Activated CD4-positive, alpha-beta T cell treated with anti-CD3 and anti-CD28 coated beads, Interleukin-2, amount 50 U/mL, for 16 hours (primary cell): ENCODE measurements around the gene GALNS.
"Not testable (repeated sequence)": the region's sequence is repeated elsewhere in the genome, so short reads cannot be mapped to it uniquely, and the experiment has no call there.

Source experiments
- DNase-seq: peaks from one replicate; pipeline ENCODE4 v3.0.0-alpha.2; 2020

GALNS gene

DNA sequence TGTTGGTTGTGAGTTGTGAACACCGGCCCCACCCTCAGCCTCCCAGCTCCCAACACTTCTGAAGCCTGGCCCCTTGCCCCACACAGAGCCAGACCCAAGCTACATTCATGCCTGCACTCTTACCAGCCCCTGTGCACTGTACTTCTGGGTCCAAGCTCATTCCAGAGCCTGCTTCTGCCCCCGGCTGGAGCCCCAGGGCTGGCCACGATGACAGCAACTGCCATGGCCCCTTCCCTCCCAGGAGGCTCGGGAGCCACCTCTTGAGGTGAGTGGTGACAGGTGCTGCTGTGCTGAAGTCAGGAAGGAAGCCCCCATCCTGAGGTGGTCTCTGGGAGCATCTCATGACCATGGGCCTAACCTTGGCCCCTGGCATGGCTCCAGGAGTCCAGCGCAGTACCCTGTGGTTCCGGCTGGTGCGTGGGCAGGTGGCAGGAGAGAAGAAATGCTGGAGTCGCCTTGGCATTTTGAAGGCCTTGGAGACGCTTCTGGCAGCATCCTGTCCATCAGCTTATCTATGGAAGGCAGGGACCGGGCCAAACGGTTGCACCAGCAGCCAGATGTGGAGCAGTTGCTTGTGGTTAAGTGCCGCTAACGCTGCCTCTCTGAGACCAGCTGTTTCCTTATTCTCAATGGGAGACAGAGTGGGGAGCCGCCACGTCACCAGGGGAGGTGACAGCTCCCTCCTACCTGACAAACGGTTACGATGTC, 57.0 kb downstream of the GALNS start:
- DNase-seq = no peak

- no peak for DNase-seq
Measured at GRCh38 chr16:88798772-88799455, 57.8 kb downstream of the GALNS start.

DNA sequence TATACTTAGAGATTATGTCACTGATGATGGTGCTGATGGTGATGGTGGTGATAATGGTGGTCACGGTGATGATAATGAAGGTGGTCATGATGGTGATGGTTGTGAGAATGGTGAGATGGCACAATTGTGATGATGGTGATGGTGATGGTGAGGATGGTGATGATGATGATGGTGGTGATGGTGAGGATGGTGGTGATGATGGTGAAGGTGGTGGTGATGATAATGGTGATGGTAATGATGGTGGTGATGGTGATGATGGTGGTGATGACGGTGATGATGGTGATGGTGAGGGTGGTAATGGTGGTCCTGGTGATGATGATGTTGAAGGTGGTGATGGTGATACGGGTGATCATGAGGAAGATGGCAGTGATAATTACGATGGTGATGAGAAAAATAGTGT, 58.7 kb downstream of the GALNS start:
- DNase-seq = no peak

DNA sequence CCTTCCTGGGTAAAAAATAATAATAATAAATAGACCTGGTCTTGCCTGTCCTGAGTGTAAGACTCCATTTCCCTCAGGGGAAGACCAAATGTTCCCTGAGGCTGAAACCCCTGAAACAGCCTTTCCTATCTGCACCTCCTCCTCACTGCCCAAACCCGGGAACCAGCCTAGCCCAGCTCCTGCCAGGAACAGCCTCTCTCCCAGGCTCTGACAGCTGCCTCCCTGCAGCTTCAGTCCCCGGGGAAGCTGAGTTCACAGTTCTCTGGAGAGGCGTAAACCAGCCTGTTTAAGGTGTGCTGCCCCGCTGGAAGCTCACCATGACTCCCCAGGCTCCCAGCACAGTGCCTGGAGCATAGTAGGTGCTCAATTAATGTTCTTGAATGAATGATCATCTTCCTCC, 60.5 kb downstream of the GALNS start:
- no peak for DNase-seq

DNA sequence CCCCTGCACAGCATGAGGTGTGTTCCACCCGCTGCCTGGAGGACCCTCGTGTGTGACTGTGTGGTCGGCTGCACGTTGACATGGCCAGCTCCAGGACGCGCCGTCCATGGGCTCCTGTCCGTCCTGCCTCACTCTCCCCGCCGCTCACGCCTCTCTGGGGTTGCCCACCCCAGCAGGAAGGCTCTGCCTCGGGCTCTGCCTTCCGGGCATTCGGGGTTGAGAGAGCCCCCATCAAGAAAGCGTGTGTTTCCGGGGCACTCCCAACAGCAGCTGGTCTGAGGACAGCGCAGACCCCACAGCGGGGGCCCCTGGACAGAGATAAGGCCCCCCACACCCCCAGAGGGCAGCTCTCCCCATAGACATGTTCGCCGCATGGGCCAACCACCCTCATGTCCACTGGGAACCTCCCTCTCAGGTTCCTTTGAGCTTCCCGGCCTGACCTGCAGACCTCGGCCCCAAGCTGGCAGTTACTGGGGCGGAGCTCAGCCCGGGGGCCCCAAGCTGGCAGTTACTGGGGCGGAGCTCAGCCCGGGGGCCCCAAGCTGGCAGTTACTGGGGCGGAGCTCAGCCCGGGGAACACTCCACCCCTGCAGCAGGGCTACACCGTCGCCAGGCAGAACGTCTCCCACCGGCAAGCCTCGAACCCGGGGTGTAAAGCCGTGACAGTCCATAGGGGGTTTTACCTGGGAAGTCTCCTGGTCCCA, 63.3 kb downstream of the GALNS start:
- no peak for DNase-seq

DNA sequence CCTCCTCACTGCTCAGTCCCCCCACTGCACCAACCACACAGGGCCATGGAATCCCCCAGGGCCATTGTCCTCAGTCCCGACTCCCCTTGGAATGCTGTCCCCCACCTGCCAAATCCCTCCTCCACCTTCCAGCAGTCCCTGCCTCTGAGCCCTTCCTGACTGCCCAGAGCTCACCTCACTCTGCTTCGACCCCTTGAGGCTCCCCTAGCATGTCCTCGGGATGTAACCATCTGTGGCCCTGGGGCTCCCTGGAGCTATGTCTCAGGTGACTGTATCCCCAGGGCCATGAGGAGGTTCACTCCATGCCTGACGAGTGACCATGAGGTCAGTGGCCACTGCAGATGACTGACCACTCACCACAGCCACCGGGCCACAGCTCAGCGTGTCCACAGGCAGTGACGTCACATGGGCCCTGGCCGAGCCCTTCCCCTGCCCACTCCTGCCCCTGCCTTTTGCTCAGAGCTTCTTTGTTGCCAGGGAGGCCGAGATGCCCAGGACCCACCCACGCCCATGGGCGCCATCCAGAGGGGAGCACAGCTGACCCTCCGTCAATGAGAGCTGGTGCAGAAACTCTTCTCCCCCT, 64.0 kb downstream of the GALNS start:
- no peak for DNase-seq

GRCh38 chr16:88792078-88792550, 64.6 kb downstream of the GALNS start:
- DNase-seq = no peak

- DNase-seq = peak; percentile 74
Measured at GRCh38 chr16:88790312-88791211, 66.2 kb downstream of the GALNS start.

GRCh38 chr16:88789594-88789993, 67.2 kb downstream of the GALNS start:
- no peak for DNase-seq

DNA sequence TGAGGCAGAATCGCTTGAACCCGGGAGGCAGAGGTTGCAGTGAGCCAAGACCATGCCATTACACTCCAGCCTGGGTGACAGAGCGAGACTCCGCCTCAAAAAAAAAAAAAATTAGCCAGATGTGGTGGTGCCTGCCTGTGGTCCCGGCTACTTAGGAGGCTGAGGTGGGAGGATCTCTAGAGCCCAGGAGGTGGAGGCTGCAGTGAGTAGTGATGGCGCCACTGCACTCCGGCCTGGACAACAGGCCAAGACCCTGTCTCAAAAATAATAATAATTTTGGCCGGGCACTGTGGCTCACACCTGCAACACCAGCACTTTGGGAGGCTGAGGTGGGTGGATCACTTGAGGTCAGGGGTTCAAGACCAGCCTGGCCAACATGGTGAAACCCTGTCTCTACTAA, 68.0 kb downstream of the GALNS start:
- not testable (repeated sequence) for DNase-seq

- no peak for DNase-seq
Measured at GRCh38 chr16:88787579-88788314, 69.0 kb downstream of the GALNS start.

DNA sequence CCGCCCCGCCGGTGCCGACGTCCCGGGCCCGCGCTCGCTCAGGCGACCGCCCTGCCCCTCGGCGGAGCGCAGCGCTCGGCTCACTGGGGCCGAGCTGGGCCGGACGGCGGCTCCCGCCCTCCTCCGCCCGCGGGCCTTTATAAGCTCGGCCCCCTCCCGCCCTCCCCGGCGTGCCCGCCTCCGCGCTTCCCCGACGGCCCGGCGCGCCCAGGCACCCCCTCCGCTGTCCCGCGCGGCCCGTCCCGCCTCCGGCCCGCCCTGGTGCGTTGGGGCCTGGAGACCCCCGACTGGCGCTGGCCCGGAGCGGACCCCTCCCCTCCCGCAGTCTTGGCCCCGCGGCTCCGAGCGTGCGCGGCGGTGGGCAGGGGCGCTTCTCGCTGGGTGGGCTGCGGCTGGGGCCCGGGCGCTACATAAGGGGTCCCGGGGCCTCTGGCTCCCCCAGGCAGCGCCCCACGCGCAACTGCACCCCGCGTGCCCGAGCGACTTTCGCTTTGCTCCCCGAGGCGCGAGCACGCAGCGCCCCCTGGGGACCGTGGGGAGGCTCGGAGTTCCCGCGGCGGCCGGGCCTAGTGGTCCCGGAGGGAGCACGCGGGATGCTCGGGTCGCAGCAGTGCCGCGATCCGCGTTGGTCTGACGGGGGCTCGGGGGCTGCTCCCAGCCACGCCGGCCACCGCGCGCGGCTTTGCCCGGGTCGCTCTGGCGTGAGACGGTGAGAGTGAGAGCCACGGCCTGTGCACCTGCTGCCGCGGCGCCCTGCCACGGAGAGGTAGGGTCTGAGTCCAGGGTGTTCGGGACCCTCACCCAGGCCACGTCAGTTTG, 71.4 kb downstream of the GALNS start, which contains the start of gene PIEZO1:
TSS of gene PIEZO1 (minus strand) at position 115 of the 819 bp plus-strand sequence. CDS start 256 bp downstream, outside the sequence.
- peak; percentile 75 for DNase-seq

DNA sequence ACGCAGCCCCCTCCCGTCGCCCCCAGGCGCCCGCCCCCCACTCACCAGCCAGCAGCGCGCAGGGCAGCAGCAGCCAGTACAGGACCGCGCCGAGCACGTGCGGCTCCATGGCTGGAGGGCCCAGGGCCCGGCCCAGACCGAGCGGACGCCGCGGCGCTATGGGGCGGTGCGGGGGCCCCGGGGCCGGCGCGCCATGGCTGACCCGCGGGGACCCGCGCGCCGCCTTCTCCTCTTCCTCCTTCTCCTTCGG, 72.0 kb downstream of the GALNS start:
- no peak for DNase-seq

GRCh38 chr16:88784074-88784855, 72.5 kb downstream of the GALNS start:
- DNase-seq = peak; percentile 58

DNA sequence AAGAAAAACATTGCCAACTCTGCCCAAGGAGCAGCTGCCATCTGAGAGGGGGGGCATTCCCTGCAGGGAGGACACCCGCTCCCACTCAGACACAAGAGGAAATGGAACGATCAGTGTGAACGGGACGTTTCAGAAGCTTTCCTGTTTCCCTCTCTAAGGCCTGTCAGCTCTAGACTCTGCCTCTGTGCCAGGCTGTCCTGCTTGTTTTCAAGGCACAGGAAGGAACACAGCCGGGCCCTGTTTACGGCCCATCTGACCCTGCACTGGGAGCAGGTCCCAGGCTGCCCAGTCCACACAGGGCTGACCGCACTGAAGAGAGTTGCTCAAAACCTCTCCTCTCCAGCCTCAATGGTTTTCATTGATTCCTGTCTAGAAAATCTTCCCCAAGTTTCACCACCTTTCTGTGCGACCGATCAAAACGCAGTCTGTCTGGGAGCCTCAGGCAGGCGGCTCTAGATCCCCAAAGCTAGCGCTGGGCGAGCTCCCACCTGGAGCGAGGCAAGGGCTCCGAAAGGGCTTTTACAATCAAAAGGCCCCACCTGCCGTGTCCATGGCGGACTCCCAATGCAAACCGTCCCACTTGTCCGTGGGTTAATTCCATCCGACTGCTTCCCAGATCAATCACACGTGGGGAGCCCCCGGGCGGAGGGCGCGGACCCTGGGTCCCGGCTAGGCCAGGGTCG, 73.2 kb downstream of the GALNS start:
- DNase-seq = no peak

DNA sequence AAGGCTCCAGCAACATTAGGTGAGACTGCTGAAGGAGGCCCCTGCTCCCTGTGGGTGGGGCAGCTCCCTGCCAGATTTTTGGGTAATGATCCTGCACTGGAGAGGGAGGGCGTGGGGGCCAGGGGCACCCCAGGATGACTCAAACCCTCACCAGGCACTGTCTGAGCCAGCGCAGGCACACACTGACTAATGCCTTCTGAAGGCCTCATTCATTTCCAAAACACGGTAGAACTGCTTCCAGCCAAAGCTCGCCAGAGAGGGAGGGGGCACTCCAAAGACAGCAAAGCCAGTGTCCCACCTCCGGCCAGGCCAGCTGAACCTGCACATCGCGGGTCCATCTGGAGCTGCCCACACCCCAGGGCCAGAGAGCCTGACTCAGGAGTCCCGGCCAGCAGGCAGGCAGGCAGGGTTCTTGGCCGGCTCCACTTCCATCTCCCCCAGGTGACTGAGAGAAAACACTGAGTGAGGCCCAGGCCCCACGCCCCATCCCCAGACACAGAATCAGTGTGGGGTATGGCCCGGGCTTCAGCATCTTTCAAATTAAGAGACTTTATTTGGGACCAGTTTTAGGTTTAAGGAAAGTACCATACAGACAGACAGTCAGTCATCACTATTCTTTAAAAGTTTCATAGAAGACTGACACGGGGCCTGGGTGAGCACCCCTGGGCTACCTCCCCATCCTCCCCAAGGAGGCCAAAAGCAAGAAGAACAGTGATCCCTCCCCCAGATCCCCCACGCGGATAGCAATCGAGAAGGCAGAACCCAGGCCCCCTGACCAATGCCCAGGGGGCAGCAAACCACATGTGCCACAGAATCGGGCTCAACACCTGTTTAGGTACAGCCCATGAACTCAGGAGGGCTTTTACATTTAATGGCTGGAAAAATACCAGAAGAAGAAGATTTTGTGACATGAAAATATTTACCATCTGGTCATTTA, 74.0 kb downstream of the GALNS start:
- peak; percentile 91 for DNase-seq

DNA sequence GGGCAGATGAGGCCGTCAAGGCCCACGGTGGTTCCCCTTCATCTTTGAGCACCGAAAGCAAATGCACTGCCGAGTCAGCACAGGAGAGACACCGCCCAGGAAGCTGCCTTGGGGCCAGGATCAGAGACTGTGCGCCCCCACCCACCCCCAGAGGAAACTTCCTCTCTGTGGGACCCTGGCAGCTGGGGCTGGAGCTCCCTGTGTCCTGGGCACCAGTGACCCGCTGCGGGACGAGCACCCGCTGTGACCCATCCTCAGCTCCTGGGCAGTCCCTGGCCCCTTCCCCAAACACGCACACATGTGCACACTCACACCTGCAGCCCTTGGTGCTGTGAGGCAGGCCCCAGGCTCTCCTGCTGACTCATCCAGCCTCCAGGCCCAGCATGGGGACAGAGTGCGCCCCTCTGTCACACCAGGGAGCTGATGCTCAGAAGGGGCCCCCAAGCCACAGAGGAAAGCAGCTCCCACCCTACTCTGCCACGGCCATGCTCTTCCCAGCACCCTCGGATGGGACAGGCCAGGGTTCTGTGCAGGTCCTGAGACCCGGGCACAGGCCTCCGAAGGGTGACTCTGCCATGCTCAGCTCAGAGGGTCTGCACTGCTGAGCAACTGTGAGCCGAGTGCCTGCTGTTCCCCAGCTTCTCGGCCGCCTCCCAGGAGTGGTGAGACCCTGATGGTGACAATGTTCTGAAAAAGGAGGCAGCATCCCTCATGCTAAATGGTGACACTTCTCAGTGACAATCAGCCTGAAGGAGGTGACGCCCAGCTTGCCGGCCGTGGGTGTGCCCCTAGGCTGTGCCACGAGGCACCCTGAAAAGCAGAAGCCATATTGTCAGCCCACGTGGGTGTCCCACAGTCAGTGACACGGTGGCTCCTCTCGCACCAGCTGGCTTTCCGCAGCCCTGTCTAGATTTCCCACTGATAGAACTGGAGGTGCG, 75.3 kb downstream of the GALNS start:
- DNase-seq = peak; percentile 85
